DND-41 (cell line): ENCODE results near the gene IKBKE.

Experiments
- ATAC-seq: fragments of 200-7000 bp; cut with Tn5 transposase; 3 replicates; pipeline ENCODE4 v1.9.1; 2021; ENCODE audit warnings: low read depth; ENCODE audit not compliant: insufficient read depth
- DNase-seq: peaks from one replicate; pipeline ENCODE4 v3.0.0-alpha.2; 2020
- H2AFZ ChIP-seq: 2 replicates; pipeline ENCODE4 v1.6.0; 2012; ENCODE audit warnings: low read depth, low read length
- H3K27ac ChIP-seq: 2 replicates; pipeline ENCODE4 v1.5.1; 2012; ENCODE audit warnings: low read length, inconsistent platforms
- H3K27me3 ChIP-seq: fragments of 200-600 bp; sonication (generic); 2 replicates; pipeline ENCODE4 v1.6.0; 2012; ENCODE audit warnings: low read length, mild to moderate bottlenecking, inconsistent platforms; ENCODE audit not compliant: insufficient read depth, poor library complexity
- H3K36me3 ChIP-seq: 2 replicates; pipeline ENCODE4 v1.5.1; 2012; ENCODE audit warnings: low read length, inconsistent platforms; ENCODE audit not compliant: insufficient read depth
- H3K4me1 ChIP-seq: 2 replicates; pipeline ENCODE4 v1.5.1; 2012; ENCODE audit warnings: mild to moderate bottlenecking, low read length; ENCODE audit not compliant: insufficient read depth
- H3K4me2 ChIP-seq: 2 replicates; pipeline ENCODE4 v1.6.0; 2012; ENCODE audit warnings: mild to moderate bottlenecking, moderate library complexity, low read length, inconsistent platforms; ENCODE audit not compliant: insufficient read depth
- H3K4me3 ChIP-seq, 2 experiments: fragments of 200-600 bp in 1 of 2; shearing (Covaris generic) in 1 of 2; 2 replicates each; pipeline ENCODE4 v1.5.1; 2012 to 2016; ENCODE audit warnings: inconsistent platforms in 2 of 2, low read length in 2 of 2, mild to moderate bottlenecking in 2 of 2, low read depth in 1 of 2, moderate library complexity in 1 of 2
- H3K79me2 ChIP-seq: 2 replicates; pipeline ENCODE4 v1.6.0; 2012; ENCODE audit warnings: low read length, inconsistent platforms; ENCODE audit not compliant: insufficient read depth
- H3K9ac ChIP-seq: 2 replicates; pipeline ENCODE4 v1.6.0; 2012; ENCODE audit warnings: low read depth, mild to moderate bottlenecking, inconsistent platforms, low read length, moderate library complexity
- H3K9me3 ChIP-seq: 2 replicates; pipeline ENCODE4 v1.5.1; 2012; ENCODE audit warnings: low read length, moderate library complexity, mild to moderate bottlenecking, inconsistent platforms; ENCODE audit not compliant: insufficient read depth, severe bottlenecking
- H4K20me1 ChIP-seq: 2 replicates; pipeline ENCODE4 v1.6.0; 2012; ENCODE audit warnings: low read length; ENCODE audit not compliant: insufficient read depth
- CTCF ChIP-seq: IDR thresholded peaks from 2 replicates; pipeline ENCODE4 v1.5.1; 2012; ENCODE audit warnings: borderline replicate concordance, low read length, moderate library complexity, mild to moderate bottlenecking; ENCODE audit not compliant: poor library complexity, severe bottlenecking; ENCODE audit errors: extremely low read depth
- EZH2 ChIP-seq: IDR thresholded peaks from 3 replicates; pipeline ENCODE4 v1.6.1; 2012; ENCODE audit warnings: borderline replicate concordance, low read depth, mild to moderate bottlenecking, moderate library complexity, low read length, inconsistent platforms; ENCODE audit not compliant: severe bottlenecking

IKBKE gene

DNA sequence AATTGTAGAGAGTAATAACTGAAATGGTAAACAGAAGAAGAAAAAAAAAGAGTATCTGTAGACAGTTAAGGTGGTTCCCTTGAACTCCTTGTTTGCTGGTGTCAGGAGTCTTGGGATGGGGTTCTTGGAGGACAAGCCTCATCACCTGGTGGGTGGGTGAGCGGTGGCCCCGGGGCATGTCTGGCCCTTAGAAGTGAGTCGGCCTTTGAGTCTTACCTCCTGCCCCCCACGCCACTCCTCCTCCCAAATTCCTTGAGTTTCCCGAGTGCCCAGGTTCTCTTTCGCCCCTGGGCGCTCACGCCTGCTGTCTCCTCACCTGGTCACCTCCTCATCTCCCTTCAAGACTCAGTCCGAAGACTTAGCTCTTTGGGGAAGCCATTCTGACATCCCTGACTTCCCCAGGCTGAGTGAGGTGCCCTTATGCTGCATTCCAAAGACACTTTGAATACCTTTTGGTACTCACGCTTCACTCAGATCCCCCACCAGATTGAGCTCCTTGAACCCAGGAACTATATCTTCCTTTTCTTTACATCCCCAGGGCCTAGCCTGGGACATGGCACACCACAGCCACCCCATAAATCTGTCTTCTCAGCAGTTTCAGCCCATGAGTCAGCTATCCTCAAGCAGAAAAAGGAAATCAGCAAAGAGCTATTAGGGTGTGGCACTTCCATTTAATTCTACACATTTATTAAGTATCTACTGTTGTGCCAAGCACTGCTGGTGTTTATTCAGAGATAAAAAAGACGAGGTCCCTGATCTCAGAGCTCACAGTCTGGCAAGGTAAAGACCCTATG is 13.5 kb upstream of the IKBKE start:
- no peaks in the 10 kb centered on the region; the same call in 1 of the 2 replicates for H4K20me1 ChIP-seq
- H3K4me2 ChIP-seq: no peak overlapping the region
- no peak overlapping the region for H3K9ac ChIP-seq
- no peaks in the 10 kb centered on the region for H3K9me3 ChIP-seq
- peaks cover 31% of the 10 kb centered on the region for H3K36me3 ChIP-seq
- no peaks in the 10 kb centered on the region for H3K27me3 ChIP-seq
- no peak for DNase-seq
- no peak overlapping the region for H3K27ac ChIP-seq
- H3K4me3 ChIP-seq: no peak overlapping the region
- no peak overlapping the region for H2AFZ ChIP-seq
- TF ChIP-seq CTCF (no peak), EZH2 (no peak)
- no peaks in the 10 kb centered on the region for H3K79me2 ChIP-seq
- no peak for ATAC-seq
- no peaks in the 10 kb centered on the region for H3K4me1 ChIP-seq

GRCh38 chr1:206457408-206458120 is 12.7 kb upstream of the IKBKE start:
- no peaks in the 10 kb centered on the region for H3K9me3 ChIP-seq
- H4K20me1 ChIP-seq: no peaks in the 10 kb centered on the region; the same call in 1 of the 2 replicates
- DNase-seq (no peak), ATAC-seq (no peak)
- H3K4me1 ChIP-seq: no peaks in the 10 kb centered on the region
- H3K79me2 ChIP-seq: no peaks in the 10 kb centered on the region
- no peak for TF ChIP-seq CTCF
- no peak for TF ChIP-seq EZH2
- no peak overlapping the region for H2AFZ ChIP-seq
- no peak overlapping the region for H3K27ac ChIP-seq
- H3K4me3 ChIP-seq: no peak overlapping the region
- no peaks in the 10 kb centered on the region for H3K27me3 ChIP-seq
- peaks cover 29% of the 10 kb centered on the region for H3K36me3 ChIP-seq
- H3K4me2 ChIP-seq: no peak overlapping the region
- no peak overlapping the region for H3K9ac ChIP-seq

DNA sequence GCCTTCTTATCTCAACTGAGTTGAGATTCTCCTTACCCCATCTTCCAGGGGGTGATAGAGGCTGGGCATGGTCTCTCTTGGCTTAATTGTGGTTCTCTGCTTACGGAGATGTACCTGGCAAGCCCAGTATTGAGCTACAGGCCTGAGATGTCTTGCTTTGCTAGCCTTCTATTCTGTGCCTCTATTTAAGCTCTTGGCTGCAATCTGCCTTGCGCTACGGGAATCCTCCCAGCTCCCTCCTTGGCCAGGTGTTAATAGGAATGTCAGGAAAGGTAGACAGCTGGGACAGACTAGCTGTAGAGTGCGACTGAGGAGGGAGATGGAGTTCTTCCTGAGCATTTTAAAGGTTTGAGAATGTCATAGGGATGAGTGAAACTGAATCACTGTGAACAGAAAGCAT is 10.6 kb upstream of the IKBKE start:
- TF ChIP-seq EZH2 (no peak), CTCF (no peak)
- H3K79me2 ChIP-seq: no peaks in the 10 kb centered on the region
- no peaks in the 10 kb centered on the region; the same call in 1 of the 2 replicates for H4K20me1 ChIP-seq
- H3K27ac ChIP-seq: no peak overlapping the region
- DNase-seq (no peak), ATAC-seq (no peak)
- H3K27me3 ChIP-seq: no peaks in the 10 kb centered on the region
- H3K36me3 ChIP-seq: peaks cover 22% of the 10 kb centered on the region
- H3K9ac ChIP-seq: no peak overlapping the region
- no peak overlapping the region for H3K4me3 ChIP-seq
- H3K4me1 ChIP-seq: no peaks in the 10 kb centered on the region
- H2AFZ ChIP-seq: no peak overlapping the region
- H3K4me2 ChIP-seq: no peak overlapping the region
- H3K9me3 ChIP-seq: no peaks in the 10 kb centered on the region
